CD4-positive, alpha-beta T cell treated with Interleukin-4 for 4 hours (primary cell): ENCODE measurements around the gene RASGRP3.

Source experiments
- DNase-seq: peaks from one replicate; pipeline ENCODE4 v3.0.0-alpha.2; 2020

The RASGRP3 gene

DNA sequence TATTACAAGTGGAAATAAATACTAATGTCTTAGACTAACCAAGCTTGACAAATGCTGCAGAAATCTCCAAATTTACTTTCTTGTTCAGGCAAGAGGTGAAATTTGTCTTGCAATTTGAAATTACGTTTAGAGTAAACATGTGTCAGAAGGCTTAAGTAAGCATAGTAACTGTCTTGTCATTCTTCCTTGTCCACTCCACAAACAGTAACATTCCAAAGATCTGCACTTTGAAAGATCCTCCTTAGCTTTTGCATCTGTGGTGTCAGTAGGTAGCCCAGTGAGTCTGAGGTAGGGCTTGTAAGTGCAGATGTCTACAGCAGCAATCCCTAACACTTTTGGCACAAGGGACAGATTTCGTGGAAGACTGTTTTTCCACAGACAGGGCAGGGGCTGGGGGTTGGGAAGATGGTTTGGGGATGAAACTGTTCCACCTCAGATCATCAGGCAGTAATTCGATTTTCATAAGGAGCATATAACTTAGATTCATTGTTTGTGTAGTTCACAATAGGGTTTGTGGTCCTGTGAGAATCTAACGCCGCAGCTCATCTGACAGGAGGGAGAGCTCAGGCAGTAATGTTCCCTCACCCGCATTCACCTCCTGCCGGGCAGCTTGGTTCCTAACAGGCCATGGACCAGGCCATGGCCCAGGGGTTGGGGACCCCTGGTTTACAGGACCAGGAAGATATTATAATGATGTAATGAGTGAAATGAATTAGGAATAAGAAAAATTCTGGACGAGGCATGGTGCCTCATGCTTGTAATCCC, 18.6 kb downstream of the RASGRP3 start:
- no peak for DNase-seq

- no peak for DNase-seq
These were observed 19.2 kb downstream of the RASGRP3 start for GRCh38 chr2:33495683-33496082.

GRCh38 chr2:33496150-33496549, 19.7 kb downstream of the RASGRP3 start:
- DNase-seq = no peak

GRCh38 chr2:33496726-33497125, 20.3 kb downstream of the RASGRP3 start:
- no peak for DNase-seq

GRCh38 chr2:33497221-33497650, 20.8 kb downstream of the RASGRP3 start:
- DNase-seq = peak; percentile 71

- DNase-seq = peak; percentile 26
These were observed 22.0 kb downstream of the RASGRP3 start for GRCh38 chr2:33498291-33498956.

GRCh38 chr2:33500177-33500576, 23.7 kb downstream of the RASGRP3 start:
- DNase-seq = no peak

DNA sequence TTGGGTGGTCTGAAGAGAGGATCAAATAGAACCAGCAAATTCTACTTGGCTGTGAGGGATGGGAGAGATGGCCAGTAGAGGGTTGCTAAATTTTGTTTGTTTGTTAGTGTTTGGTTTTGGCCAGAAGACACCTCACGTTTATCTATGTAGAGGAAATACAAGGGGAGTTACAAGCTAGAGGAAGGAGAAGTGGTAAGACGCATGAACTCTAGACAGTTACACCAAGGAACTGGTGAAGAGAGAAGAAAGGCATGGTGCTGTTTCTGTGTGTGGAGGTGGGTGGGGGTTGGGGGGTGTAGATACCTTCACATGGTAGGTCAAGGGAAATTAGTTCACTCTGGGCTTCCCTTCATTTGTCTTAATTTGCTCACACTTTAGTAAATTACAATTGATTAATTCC, 25.6 kb downstream of the RASGRP3 start:
- DNase-seq = no peak

DNA sequence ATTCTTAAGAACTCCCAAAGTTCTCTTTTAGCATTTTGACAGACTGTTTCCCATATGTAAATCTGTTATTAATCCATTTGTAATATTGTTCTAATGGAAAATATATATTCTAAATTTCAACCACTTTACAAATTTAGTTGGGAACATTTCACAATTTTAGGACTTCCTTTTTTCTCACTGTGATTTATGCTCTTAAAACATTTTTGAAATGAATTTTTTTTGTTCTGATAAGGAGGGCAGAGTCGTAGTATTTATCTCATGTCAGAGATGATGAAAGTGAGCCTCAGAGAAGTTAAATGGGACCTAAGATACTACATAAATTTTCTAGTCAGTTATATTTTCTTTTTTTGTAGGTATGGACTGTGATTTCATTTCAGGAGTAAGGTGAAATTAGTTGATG, 26.6 kb downstream of the RASGRP3 start:
- no peak for DNase-seq

- no peak for DNase-seq
These were observed 29.5 kb downstream of the RASGRP3 start for GRCh38 chr2:33505966-33506365.

- DNase-seq = no peak
These were observed 33.6 kb downstream of the RASGRP3 start for GRCh38 chr2:33509908-33510585.

GRCh38 chr2:33510586-33510968, 34.1 kb downstream of the RASGRP3 start:
- DNase-seq = no peak

DNA sequence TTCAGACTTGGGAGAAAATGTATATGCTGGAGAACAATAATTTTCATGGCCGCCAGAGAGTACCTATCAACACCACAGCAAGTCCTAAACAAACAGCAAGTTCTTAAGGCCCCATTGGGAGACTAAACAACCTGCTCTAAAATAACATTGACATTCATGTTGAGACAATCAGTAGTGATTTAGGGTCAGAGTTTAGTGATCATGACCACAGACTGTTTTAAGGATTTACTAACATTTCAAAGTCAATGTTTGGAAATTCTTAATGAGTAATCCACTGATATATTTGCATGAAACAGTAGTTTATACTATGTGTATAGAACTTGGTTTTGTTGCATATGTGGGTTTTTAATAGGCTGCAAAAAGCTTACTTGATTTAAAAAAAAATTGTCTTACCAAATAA, 34.7 kb downstream of the RASGRP3 start:
- DNase-seq = no peak

- no peak for DNase-seq
These were observed 35.7 kb downstream of the RASGRP3 start for GRCh38 chr2:33512112-33512511.

GRCh38 chr2:33513480-33513879, 37.0 kb downstream of the RASGRP3 start:
- no peak for DNase-seq

GRCh38 chr2:33516456-33516995, 40.1 kb downstream of the RASGRP3 start:
- DNase-seq = no peak

GRCh38 chr2:33518200-33518599, 41.8 kb downstream of the RASGRP3 start:
- no peak for DNase-seq

DNA sequence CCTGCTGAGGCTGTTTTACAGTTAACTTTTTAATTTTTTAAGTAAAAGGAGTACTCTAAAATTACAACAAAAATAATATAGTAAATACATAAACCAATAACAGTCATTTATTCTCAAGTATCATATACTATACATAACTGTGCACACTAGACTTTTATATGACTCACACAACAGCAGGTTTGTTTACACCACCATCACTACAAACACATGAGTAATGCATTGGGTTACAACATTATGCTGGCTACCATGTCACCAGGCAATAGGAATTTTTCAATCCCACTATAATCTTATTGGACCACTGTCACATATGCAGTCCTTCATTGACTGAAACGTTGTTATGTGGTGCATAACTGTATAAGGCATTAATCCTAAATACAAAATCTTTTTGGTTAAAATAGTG, 42.5 kb downstream of the RASGRP3 start:
- DNase-seq = no peak

GRCh38 chr2:33521791-33522281, 45.4 kb downstream of the RASGRP3 start:
- DNase-seq = no peak

DNA sequence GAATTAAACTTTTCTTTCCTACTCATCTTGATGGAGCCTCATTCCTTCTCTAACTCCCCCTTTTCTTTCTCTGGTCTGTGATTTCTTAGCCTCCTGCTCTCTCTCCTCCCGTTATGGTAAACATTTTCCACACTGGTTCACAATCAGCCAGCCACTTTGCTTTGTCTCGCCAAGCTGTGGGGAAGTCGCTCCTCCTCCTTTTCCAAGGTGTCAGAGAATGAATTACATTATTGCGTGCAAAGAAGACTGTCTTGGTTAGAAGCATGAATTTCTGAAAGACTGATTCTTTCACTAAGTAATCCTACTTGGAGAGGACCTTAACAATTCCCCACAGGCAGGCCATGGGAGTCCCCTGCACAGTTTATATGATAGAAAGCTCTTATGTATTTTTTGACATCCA, 46.1 kb downstream of the RASGRP3 start:
- DNase-seq = no peak

GRCh38 chr2:33525666-33526065, 49.2 kb downstream of the RASGRP3 start:
- no peak for DNase-seq

DNA sequence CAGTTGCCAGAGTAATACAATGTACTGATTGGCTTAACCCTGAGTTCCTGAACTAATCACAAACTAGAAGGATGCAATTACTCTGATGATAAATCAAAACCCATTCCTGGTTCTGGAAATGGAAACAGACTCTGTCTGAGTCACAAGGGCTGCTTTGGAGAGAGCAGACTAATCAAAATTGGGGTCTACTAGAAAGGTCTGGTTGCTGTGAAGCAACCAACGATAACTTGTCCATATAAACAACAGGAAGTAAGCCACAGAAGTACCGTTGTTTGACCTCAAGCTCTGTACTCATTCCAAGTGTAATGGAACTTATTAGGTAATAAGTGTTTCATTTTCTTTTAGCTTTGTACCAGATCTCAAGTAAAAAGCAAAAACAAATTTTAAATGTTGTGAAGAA, 49.7 kb downstream of the RASGRP3 start:
- no peak for DNase-seq

- no peak for DNase-seq
These were observed 50.5 kb downstream of the RASGRP3 start for GRCh38 chr2:33526921-33527320.
